ENCODE measurements around the gene ARMC3.
A peak's percentile ranks its signal among the peaks of the same experiment; 100 is the strongest.

The ARMC3 gene

GRCh38 chr10:23081891-23082290 lies 154.0 kb downstream of the ARMC3 start:
- DNase-seq (ENCODE audit: low read depth): peak; percentile 47
- no peak overlapping the region for H3K4me3 ChIP-seq (ENCODE audit: low read depth, low read length)
- peak; percentile 53 for TF ChIP-seq CTCF (conservative IDR thresholded peaks at IDR 0.05; ENCODE audit: low read depth, low read length)

All from choroid plexus epithelial cell (primary cell).